ENCODE data around the gene ASIC5.

Gene ASIC5

DNA sequence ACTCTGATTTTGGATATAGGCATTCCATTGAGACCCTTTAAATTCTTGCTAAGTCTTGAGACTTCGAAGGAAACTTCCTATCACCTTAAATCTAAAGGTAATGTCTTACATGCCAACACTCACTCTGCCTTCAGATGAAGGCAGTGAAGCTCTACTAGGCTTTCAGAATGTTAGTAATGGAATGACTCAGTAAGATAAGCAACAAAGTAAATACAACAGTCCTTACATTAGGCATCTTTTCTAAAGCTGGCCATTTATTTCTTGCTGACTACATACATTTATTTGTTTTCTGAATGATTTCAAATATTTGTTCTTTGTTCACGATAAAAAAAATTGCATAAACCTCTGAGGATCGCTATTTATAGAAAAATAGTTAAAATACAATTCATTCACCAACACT lies 43.5 kb downstream of the ASIC5 start:
- no peak overlapping the region for H3K4me3 ChIP-seq (ENCODE audit: low read depth, low read length)
- TF ChIP-seq, protein P1, sequence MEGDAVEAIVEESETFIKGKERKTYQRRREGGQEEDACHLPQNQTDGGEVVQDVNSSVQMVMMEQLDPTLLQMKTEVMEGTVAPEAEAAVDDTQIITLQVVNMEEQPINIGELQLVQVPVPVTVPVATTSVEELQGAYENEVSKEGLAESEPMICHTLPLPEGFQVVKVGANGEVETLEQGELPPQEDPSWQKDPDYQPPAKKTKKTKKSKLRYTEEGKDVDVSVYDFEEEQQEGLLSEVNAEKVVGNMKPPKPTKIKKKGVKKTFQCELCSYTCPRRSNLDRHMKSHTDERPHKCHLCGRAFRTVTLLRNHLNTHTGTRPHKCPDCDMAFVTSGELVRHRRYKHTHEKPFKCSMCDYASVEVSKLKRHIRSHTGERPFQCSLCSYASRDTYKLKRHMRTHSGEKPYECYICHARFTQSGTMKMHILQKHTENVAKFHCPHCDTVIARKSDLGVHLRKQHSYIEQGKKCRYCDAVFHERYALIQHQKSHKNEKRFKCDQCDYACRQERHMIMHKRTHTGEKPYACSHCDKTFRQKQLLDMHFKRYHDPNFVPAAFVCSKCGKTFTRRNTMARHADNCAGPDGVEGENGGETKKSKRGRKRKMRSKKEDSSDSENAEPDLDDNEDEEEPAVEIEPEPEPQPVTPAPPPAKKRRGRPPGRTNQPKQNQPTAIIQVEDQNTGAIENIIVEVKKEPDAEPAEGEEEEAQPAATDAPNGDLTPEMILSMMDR (IDR thresholded peaks at IDR 0.05; ENCODE audit: borderline replicate concordance, insufficient read depth, low read depth, low read length), result no peak

DNA sequence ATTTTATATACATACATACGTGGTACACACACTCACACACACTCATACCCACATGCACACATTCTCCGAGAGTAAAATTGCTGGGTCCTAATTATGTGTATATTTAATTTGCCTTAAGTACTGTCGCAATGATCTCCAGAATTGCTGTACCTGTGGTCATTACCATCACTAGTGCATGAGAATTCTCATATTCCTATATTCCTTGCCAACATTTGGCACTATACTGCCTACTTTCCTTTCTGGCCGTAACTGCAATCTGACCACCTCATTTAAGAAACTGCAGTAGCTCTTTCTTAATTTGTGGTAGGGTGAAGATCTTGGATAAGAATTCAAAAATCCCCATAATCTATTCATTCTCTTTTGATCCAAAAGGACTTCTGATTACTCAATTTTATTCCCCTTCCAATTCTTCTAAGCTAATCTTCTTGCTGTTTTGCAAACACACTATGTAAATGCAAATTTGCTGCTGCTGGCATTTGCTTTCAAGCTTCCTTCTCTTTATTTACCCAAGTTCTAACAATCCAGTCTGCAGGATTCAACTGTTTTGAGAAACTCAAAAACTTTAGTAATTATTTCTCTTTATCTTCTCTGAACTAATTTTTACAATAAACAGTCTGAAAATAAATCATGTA lies 45.1 kb downstream of the ASIC5 start:
- TF ChIP-seq, protein P1 (IDR thresholded peaks at IDR 0.05; ENCODE audit: borderline replicate concordance, insufficient read depth, low read depth, low read length), result no peak
- H3K4me3 ChIP-seq (ENCODE audit: low read depth, low read length), result no peak overlapping the region

DNA sequence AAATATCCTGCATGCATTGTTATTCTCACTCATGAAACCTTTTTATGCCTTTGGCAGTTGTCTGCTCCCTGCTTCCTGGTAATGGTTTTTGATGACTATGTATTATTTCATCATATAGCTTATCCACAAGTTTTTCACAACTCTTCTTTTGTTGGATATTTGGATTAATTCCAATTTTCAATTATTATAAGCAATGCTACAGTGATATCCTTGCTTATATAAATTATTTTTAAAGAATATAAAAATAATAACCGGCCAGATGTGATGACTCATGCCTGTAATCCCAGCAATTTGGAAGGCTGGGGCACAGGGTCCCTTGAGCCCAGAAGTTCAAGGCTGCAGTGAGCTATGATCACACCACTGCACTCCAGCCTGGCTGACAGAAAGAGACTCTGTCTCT lies 47.0 kb downstream of the ASIC5 start:
- TF ChIP-seq, protein P1 (IDR thresholded peaks at IDR 0.05; ENCODE audit: borderline replicate concordance, insufficient read depth, low read depth, low read length), result no peak
- H3K4me3 ChIP-seq (ENCODE audit: low read depth, low read length), result no peak overlapping the region

DNA sequence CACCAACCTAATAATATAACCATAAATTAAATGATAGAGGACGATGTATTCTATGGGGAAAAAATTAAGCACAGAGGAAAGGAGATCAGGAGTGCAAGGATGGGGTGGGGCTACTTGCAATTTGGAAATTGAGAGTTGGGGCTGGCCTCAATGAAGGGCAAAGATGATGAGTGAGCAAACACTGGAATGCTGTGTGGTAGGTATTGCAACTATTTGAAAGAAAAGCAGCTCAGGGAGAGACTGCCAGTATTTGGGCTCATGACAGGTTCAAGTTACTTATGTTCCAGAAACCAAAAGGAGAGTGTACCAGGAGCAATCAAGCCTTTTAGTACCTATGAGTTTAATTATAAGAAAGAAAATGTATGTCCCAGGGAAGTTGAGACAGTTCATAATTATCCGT lies 47.4 kb downstream of the ASIC5 start:
- TF ChIP-seq, protein P1 (IDR thresholded peaks at IDR 0.05; ENCODE audit: borderline replicate concordance, insufficient read depth, low read depth, low read length), result no peak
- no peak overlapping the region for H3K4me3 ChIP-seq (ENCODE audit: low read depth, low read length)

DNA sequence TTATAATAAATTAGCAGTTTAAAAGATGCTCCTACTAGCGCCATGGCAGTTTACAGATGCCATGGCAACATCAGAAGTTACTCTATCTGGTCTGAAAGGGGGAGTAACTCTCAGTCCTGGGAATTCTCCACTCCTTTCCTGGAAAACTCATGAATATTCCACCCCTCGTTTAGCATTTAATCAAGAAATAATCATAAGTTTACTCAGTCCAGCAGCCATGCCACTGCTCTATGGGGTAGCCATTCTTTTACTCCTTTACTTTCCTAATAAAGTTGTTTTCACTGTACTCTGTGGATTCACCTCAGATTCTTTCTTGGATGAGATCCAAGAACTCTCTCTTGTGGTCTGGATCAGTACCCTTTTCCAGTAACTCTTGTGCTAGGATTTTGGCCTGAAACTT lies 55.0 kb downstream of the ASIC5 start:
- no peak overlapping the region for H3K4me3 ChIP-seq (ENCODE audit: low read depth, low read length)
- TF ChIP-seq, protein P1 (IDR thresholded peaks at IDR 0.05; ENCODE audit: borderline replicate concordance, insufficient read depth, low read depth, low read length), result no peak

DNA sequence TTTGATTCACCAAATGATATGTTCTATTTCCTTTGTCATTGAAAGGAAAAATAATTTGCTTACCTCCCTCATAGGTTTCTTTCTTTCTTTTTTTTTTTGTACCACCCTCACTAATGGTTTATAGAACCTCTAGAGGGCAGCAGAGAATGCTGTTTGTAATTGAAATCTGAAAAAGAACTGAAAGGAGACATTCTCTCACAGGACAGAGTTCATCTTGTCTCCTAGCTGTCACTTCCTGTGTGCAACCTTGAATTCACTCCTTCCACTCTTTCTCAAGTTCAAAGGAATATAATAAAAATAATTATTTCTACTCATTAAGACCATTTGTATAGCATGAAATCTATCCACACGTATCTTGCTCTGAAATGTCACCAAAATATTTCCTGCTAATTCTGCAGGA lies 56.2 kb downstream of the ASIC5 start:
- no peak overlapping the region for H3K4me3 ChIP-seq (ENCODE audit: low read depth, low read length)
- TF ChIP-seq, protein P1 (IDR thresholded peaks at IDR 0.05; ENCODE audit: borderline replicate concordance, insufficient read depth, low read depth, low read length), result peak; percentile 31; the same call in 1 of the 2 replicates

DNA sequence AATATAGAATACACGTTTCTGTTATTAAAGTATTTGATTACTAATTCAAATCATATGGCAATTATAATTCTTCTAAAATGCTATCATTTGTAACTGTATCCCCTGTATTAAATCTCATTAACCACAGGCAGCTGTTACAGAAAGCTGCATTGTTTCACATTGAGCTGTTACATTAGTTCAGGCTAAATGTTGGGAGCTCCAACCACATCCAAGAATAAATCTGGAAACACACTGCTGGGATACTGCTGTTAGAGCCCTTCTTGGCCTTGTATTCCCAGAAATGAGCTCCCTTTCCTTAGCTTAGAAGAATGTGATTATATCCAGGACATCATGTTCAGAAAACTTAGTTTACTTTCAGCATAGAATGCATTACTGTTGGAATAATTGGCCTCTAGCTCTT lies 59.1 kb downstream of the ASIC5 start:
- TF ChIP-seq, protein P1 (IDR thresholded peaks at IDR 0.05; ENCODE audit: borderline replicate concordance, insufficient read depth, low read depth, low read length), result no peak
- H3K4me3 ChIP-seq (ENCODE audit: low read depth, low read length), result no peak overlapping the region

Data from GM12875 (cell line).